HFF-Myc (cell line): ENCODE measurements around the gene TSPAN18.

Source experiments
- DNase-seq: peaks from one replicate; pipeline ENCODE4 v3.0.0-alpha.2; 2011; ENCODE audit warnings: low read depth; ENCODE audit errors: extremely low read depth
- H3K4me3 ChIP-seq: replicated peaks from 2 replicates; pipeline ENCODE4 v1.5.1; 2011; ENCODE audit warnings: low read depth, mild to moderate bottlenecking, control low read depth, low read length
- CTCF ChIP-seq: IDR thresholded peaks from 2 replicates; pipeline ENCODE4 v1.5.1; 2012; ENCODE audit warnings: mild to moderate bottlenecking, low read depth, low read length, control low read depth; ENCODE audit errors: missing control alignments

The TSPAN18 gene

DNA sequence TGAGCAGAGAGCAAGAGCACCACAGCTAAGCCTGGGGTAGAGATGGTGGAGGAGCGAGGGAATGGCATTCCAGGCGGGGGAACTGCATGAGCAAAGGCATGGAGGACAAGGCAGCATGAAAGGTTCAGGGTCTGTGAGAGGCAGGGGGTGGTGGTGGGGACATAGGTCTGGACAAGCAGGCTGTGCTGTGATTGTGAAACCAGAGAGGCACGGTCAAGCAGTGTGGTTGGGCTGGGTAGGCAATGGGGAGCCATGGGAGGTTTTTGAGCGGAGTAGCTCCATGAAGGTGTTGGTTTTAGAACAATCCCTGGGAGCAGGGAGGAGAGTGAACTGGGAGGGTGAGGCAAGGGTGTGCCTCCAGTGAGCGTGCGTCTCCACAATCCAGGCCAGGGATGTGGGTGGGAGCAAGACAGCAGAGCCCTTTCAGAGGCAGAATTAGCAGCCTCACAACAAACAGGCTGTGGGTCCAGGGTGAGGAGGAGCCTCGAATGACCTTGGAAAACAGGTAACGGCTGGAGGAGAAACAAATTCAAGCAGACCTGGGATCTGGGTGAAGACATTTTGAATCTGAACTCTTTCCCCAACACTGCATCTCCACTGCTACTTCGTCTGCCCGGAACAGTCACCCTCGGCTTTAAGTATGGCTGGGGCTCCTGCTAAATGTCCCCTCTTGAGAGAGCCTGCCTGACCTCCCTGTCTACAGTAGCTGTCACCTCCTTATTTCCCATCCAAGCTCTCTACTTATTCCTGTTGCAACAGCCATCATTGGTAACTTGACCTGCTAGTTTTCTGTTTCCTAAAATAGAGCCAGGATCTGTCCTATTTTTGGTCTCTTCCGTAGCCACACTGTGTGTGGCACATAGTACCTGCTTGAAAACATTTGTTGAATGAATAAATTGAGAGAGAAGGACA is 27.0 kb upstream of the TSPAN18 start:
- H3K4me3 ChIP-seq = no peak overlapping the region
- DNase-seq = no peak
- no peak for TF ChIP-seq CTCF

GRCh38 chr11:44701276-44701675 is 25.5 kb upstream of the TSPAN18 start:
- no peak for TF ChIP-seq CTCF
- H3K4me3 ChIP-seq = no peak overlapping the region
- no peak for DNase-seq

GRCh38 chr11:44702889-44703288 is 23.9 kb upstream of the TSPAN18 start:
- DNase-seq = no peak
- no peak for TF ChIP-seq CTCF
- no peak overlapping the region for H3K4me3 ChIP-seq

GRCh38 chr11:44707094-44707493 is 19.7 kb upstream of the TSPAN18 start:
- TF ChIP-seq CTCF = no peak
- DNase-seq = no peak
- no peak overlapping the region for H3K4me3 ChIP-seq

DNA sequence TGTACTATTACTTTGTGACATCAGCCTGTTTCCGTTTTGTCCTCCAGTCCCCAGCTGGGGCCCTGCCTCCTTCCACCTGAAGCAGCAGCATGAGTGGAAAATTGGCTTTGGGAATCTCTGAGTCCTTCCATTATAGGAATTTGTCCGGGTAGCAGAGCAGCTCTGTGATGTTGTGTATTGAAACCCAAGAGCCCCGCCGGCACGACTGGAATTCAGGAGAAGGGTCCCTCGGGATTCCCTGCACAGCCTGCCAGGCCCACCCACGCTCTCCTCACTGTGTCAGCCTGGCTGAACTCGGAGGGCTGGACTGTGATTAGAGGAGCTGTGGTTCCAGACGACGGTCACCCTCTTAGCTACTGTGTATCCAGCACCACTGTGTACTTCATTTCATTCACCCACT is 18.8 kb upstream of the TSPAN18 start:
- H3K4me3 ChIP-seq = no peak overlapping the region
- no peak for DNase-seq
- no peak for TF ChIP-seq CTCF

GRCh38 chr11:44708523-44709280 is 18.1 kb upstream of the TSPAN18 start:
- TF ChIP-seq CTCF = no peak
- DNase-seq = no peak
- no peak overlapping the region for H3K4me3 ChIP-seq
